Stomach (tissue), 4 donors: ENCODE results near the gene DOCK1.

Experiments used
- CTCF ChIP-seq, 7 experiments: fragments of 450-650 bp in 4 of 7; fragments of 200-600 bp in 3 of 7; sonication (generic) in 3 of 7; IDR thresholded peaks; one replicate each; pipeline ENCODE4 v1.5.1; 2016 to 2019; ENCODE audit warnings: antibody characterized with exemption in 7 of 7, control low read depth in 2 of 7, mild to moderate bottlenecking in 1 of 7
- POLR2A ChIP-seq, 4 donors: fragments of 450-650 bp; IDR thresholded peaks; one replicate each; pipeline ENCODE4 v1.6.1; 2016; ENCODE audit warnings: antibody characterized with exemption in 4 of 4, control low read depth in 2 of 4, mild to moderate bottlenecking in 1 of 4, moderate library complexity in 1 of 4
- POLR2AphosphoS5 ChIP-seq, 3 donors: sonication (generic); formaldehyde crosslinking; IDR thresholded peaks; one replicate each; pipeline ENCODE4 v1.6.1; 2016; ENCODE audit warnings: antibody characterized with exemption in 3 of 3

GRCh38 chr10:127135844-127136577 lies 230.8 kb downstream of the DOCK1 start:
- TF ChIP-seq CTCF (IDR thresholded peaks at IDR 0.05) (no peak), POLR2A (IDR thresholded peaks at IDR 0.05) (no peak), POLR2AphosphoS5 (IDR thresholded peaks at IDR 0.05) (no peak)
